SK-N-SH (cell line): ENCODE data around the gene STYXL2. TPM values are rescaled to one million over a fixed set of nuclear protein-coding genes. Genes with fewer than 3 reads are reported as not detected.

Source experiments
- CTCF ChIA-PET: fragments of 300-600, 350-600 bp; formaldehyde crosslinking; extraction: SDS; loops from one replicate; lab custom pipeline; 2021; lab: Yijun Ruan, JAX
- POLR2A ChIA-PET: fragments of 350-600 bp; sonication (Branson Sonifier 250); formaldehyde crosslinking; extraction: SDS; loops from one replicate; lab custom pipeline; 2020; ENCODE audit warnings: antibody characterized with exemption, inconsistent platforms; lab: Yijun Ruan, JAX
- DNase-seq: peaks from one replicate; pipeline ENCODE4 v3.0.0; 2012
- H2AFZ ChIP-seq: fragments of 200-600 bp; sonication (generic); 2 replicates; pipeline ENCODE4 v1.8.1; 2016; ENCODE audit warnings: antibody characterized with exemption, mild to moderate bottlenecking, low read depth
- H3F3A ChIP-seq: fragments of 200-600 bp; sonication (generic); replicated peaks from 2 replicates; pipeline ENCODE3; 2016; ENCODE audit warnings: antibody characterized with exemption, mild to moderate bottlenecking; ENCODE audit not compliant: insufficient read depth
- H3K27ac ChIP-seq, 2 experiments: fragments of 200-500 bp in 1 of 2; fragments of 200-600 bp in 1 of 2; sonication (Bioruptor generic) in 1 of 2; sonication (generic), shearing (Covaris generic) in 1 of 2; 2 replicates each; pipeline versions ENCODE4 v1.5.1 to v1.6.1; 2014 to 2016; ENCODE audit warnings: low read depth in 2 of 2, inconsistent platforms in 1 of 2, low read length in 1 of 2, mild to moderate bottlenecking in 1 of 2, mixed read lengths in 1 of 2
- H3K27me3 ChIP-seq: fragments of 200-600 bp; sonication (generic), shearing (Covaris generic); 2 replicates; pipeline ENCODE4 v1.6.1; 2016; ENCODE audit warnings: mixed run types; ENCODE audit not compliant: insufficient read depth
- H3K36me3 ChIP-seq, 2 experiments: fragments of 200-500 bp in 1 of 2; fragments of 200-600 bp in 1 of 2; sonication (Bioruptor generic) in 1 of 2; sonication (generic) in 1 of 2; replicated peaks in 1 of 2; 2 replicates each; pipeline versions ENCODE3 to v1.5.1; 2014 to 2016; ENCODE audit warnings: low read length in 1 of 2, mild to moderate bottlenecking in 1 of 2; ENCODE audit not compliant: insufficient read depth in 2 of 2, control insufficient read depth in 1 of 2
- H3K4me1 ChIP-seq, 2 experiments: fragments of 200-500 bp in 1 of 2; fragments of 200-600 bp in 1 of 2; sonication (Bioruptor generic) in 1 of 2; sonication (generic), shearing (Covaris generic) in 1 of 2; 2 replicates each; pipeline versions ENCODE4 v1.5.1 to v1.6.1; 2014 to 2016; ENCODE audit warnings: low read depth in 1 of 2, low read length in 1 of 2, mixed run types in 1 of 2; ENCODE audit not compliant: insufficient read depth in 2 of 2, control insufficient read depth in 1 of 2
- H3K4me2 ChIP-seq: fragments of 200-600 bp; sonication (generic), shearing (Covaris generic); 2 replicates; pipeline ENCODE4 v1.6.1; 2017; ENCODE audit warnings: mixed run types
- H3K4me3 ChIP-seq, 2 experiments: fragments of 200-500 bp in 1 of 2; fragments of 200-600 bp in 1 of 2; sonication (Bioruptor generic) in 1 of 2; sonication (generic), shearing (Covaris generic) in 1 of 2; 2 replicates each; pipeline versions ENCODE4 v1.5.1 to v1.8.1; 2014 to 2016; ENCODE audit warnings: low read depth in 2 of 2, inconsistent platforms in 1 of 2, low read length in 1 of 2, mild to moderate bottlenecking in 1 of 2, mixed read lengths in 1 of 2, moderate library complexity in 1 of 2
- H3K79me2 ChIP-seq: fragments of 200-600 bp; sonication (generic); 2 replicates; pipeline ENCODE4 v1.8.1; 2017; ENCODE audit warnings: mild to moderate bottlenecking; ENCODE audit not compliant: insufficient read depth
- H3K9ac ChIP-seq: fragments of 200-600 bp; sonication (generic); 2 replicates; pipeline ENCODE4 v1.6.1; 2017; ENCODE audit warnings: mixed run types
- H3K9me2 ChIP-seq: fragments of 200-600 bp; sonication (generic); 2 replicates; pipeline ENCODE4 v1.6.1; 2017; ENCODE audit warnings: mixed run types
- H3K9me3 ChIP-seq: fragments of 200-600 bp; sonication (generic); 2 replicates; pipeline ENCODE4 v1.6.1; 2017; ENCODE audit warnings: mixed run types, mild to moderate bottlenecking, moderate library complexity
- H4K20me1 ChIP-seq: fragments of 200-600 bp; sonication (generic); 2 replicates; pipeline ENCODE4 v1.6.1; 2017; ENCODE audit warnings: mild to moderate bottlenecking, mixed run types; ENCODE audit not compliant: insufficient read depth
- ELF1 ChIP-seq: IDR thresholded peaks from 2 replicates; pipeline ENCODE4 v1.4.0; 2012
- EZH2phosphoT487 ChIP-seq: fragments of 200-600 bp; sonication (generic); IDR thresholded peaks from 2 replicates; pipeline ENCODE4 v1.6.1; 2017; ENCODE audit warnings: low read depth, mixed run types, mild to moderate bottlenecking, antibody characterized with exemption, moderate library complexity, borderline replicate concordance
- FOSL2 ChIP-seq: IDR thresholded peaks from 2 replicates; pipeline ENCODE4 v1.4.0; 2012; ENCODE audit warnings: low read depth, mild to moderate bottlenecking, moderate library complexity, borderline replicate concordance
- FOXJ3 ChIP-seq: sonication (generic); formaldehyde crosslinking; IDR thresholded peaks from 2 replicates; pipeline ENCODE4 v1.5.1; 2020; ENCODE audit warnings: mild to moderate bottlenecking, missing genetic modification reagents
- FOXM1 ChIP-seq: IDR thresholded peaks from 2 replicates; pipeline ENCODE4 v1.4.0; 2012; ENCODE audit warnings: low read depth, mild to moderate bottlenecking
- GATA2 ChIP-seq: sonication (generic); formaldehyde crosslinking; IDR thresholded peaks from 2 replicates; pipeline ENCODE4 v1.5.0; 2020; ENCODE audit warnings: mild to moderate bottlenecking, missing genetic modification reagents
- MEF2A ChIP-seq: IDR thresholded peaks from 2 replicates; pipeline ENCODE4 v1.4.0; 2012; ENCODE audit warnings: low read depth, borderline replicate concordance
- MXI1 ChIP-seq: IDR thresholded peaks from 2 replicates; pipeline ENCODE4 v1.6.1; 2012; ENCODE audit warnings: mild to moderate bottlenecking, low read depth, low read length, improper control_type of control experiment
- NFIC ChIP-seq: IDR thresholded peaks from 2 replicates; pipeline ENCODE4 v1.4.0; 2012; ENCODE audit warnings: borderline replicate concordance
- NRF1 ChIP-seq: IDR thresholded peaks from 2 replicates; pipeline ENCODE4 v1.6.1; 2012; ENCODE audit warnings: low read depth, mild to moderate bottlenecking, low read length
- RAD21 ChIP-seq: IDR thresholded peaks from 2 replicates; pipeline ENCODE4 v1.6.1; 2012; ENCODE audit warnings: mild to moderate bottlenecking, low read length
- RFX5 ChIP-seq: IDR thresholded peaks from 2 replicates; pipeline ENCODE4 v1.6.1; 2012; ENCODE audit warnings: mild to moderate bottlenecking, improper control_type of control experiment, low read length
- RXRA ChIP-seq: IDR thresholded peaks from 2 replicates; pipeline ENCODE4 v1.4.0; 2012; ENCODE audit warnings: low read depth, mild to moderate bottlenecking, borderline replicate concordance
- SIN3A ChIP-seq: IDR thresholded peaks from 2 replicates; pipeline ENCODE4 v1.6.1; 2012; ENCODE audit warnings: low read depth, mild to moderate bottlenecking, low read length, moderate library complexity, borderline replicate concordance
- TAF1 ChIP-seq: IDR thresholded peaks from 2 replicates; pipeline ENCODE4 v1.6.1; 2012; ENCODE audit warnings: low read depth, mild to moderate bottlenecking, low read length, moderate library complexity, borderline replicate concordance
- YY1 ChIP-seq: IDR thresholded peaks from 2 replicates; pipeline ENCODE4 v1.4.0; 2012; ENCODE audit warnings: low read depth, mild to moderate bottlenecking
- WGBS: methylation state at CpG from one replicate; pipeline ENCODE4 v1.1.6; 2017; ENCODE audit warnings: low lambda C conversion rate; 5-methylcytosine and 5-hydroxymethylcytosine counted together
- polyA plus RNA-seq, 3 experiments: library from polyadenylated mRNA; depleted of rRNA; stranded (reverse); fragments of >200 nt; gene quantifications; 2 replicates each; pipeline ENCODE4 v1.2.3, GENCODE V29; 2012
- TF ChIP-seq, protein P1 (sequence below): IDR thresholded peaks from 2 replicates; pipeline ENCODE4 v1.4.0; 2012; ENCODE audit warnings: low read depth
- TF ChIP-seq, protein P2 (sequence below): IDR thresholded peaks from 2 replicates; pipeline ENCODE4; 2012
- TF ChIP-seq, protein P3 (sequence below): fragments of 150-350 bp; IDR thresholded peaks from 2 replicates; pipeline ENCODE4 v1.6.1; 2016; ENCODE audit warnings: mild to moderate bottlenecking, low read depth, low read length
- TF ChIP-seq, protein P4 (sequence below): IDR thresholded peaks from 2 replicates; pipeline ENCODE4 v1.4.0; 2012; ENCODE audit warnings: low read depth, borderline replicate concordance

The STYXL2 gene
- polyA plus RNA-seq, 1 of the 3 experiments (the other 2 are of a cell fraction): not detected

DNA sequence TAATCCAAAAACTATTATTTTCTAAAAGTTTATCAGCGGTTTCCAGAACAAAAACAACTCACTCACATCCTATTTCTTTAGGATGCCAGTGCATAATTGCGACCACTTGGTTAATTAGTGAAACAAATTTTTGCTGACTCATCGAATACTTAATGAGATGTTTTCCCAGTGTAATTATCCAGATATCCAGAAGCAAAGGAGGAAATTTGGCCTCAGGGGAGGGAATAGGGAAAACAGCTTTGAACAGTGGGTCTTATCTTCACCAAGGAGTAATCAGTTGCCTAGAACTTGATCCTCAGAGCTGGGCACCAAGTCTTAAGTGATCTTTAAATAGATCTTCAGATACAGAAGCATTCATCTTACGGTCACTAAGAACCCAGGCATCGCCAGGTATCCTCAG is 24.3 kb downstream of the STYXL2 start:
- peaks cover 0 to 7% of the 10 kb centered on the region in 2 experiments; a peak in 2 of 4 replicates for H3K4me1 ChIP-seq
- no peak for TF ChIP-seq GATA2 (CRISPR knock-in tag)
- TF ChIP-seq, protein P1, sequence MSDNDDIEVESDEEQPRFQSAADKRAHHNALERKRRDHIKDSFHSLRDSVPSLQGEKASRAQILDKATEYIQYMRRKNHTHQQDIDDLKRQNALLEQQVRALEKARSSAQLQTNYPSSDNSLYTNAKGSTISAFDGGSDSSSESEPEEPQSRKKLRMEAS: no peak
- TF ChIP-seq FOXM1: no peak
- no peak for TF ChIP-seq MXI1
- no peak for TF ChIP-seq RXRA
- TF ChIP-seq ELF1: no peak
- no peak for TF ChIP-seq NRF1
- TF ChIP-seq, protein P2, sequence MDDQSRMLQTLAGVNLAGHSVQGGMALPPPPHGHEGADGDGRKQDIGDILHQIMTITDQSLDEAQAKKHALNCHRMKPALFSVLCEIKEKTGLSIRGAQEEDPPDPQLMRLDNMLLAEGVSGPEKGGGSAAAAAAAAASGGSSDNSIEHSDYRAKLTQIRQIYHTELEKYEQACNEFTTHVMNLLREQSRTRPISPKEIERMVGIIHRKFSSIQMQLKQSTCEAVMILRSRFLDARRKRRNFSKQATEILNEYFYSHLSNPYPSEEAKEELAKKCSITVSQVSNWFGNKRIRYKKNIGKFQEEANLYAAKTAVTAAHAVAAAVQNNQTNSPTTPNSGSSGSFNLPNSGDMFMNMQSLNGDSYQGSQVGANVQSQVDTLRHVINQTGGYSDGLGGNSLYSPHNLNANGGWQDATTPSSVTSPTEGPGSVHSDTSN: no peak
- TF ChIP-seq, protein P3, sequence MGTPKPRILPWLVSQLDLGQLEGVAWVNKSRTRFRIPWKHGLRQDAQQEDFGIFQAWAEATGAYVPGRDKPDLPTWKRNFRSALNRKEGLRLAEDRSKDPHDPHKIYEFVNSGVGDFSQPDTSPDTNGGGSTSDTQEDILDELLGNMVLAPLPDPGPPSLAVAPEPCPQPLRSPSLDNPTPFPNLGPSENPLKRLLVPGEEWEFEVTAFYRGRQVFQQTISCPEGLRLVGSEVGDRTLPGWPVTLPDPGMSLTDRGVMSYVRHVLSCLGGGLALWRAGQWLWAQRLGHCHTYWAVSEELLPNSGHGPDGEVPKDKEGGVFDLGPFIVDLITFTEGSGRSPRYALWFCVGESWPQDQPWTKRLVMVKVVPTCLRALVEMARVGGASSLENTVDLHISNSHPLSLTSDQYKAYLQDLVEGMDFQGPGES: no peak
- no peak for TF ChIP-seq MEF2A
- TF ChIP-seq TAF1: no peak
- TF ChIP-seq FOSL2: no peak
- no peak for TF ChIP-seq RAD21

DNA sequence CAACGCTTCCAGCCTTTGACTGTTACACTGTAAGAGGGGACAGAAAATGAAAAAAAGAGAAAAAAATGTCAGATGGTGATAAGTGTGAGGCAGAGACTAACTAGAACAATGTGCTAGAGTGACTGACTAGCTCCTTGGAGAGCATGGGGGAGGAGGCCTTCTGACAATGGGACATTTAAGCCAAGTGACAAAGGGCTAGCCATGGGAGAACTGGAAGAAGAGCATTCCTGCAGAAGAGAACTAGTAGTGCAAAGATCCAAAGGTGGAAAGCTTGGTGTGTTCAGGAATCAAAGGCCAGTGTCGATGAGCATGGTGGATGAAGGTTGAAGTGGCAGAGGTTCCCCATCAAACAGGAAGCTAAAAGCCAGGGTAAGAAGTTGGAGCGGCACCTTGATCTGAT is 25.8 kb downstream of the STYXL2 start:
- CTCF ChIA-PET: interaction anchor here (0.7 to 0.9 kb wide), 2 partner anchors 53 to 118 kb away, joined by 3 read pairs; no protein-coding TSS in a partner anchor
- TF ChIP-seq FOXJ3 (CRISPR knock-in tag) (no peak), RFX5 (no peak), TAF1 (no peak), EZH2phosphoT487 (no peak), SIN3A (no peak), FOSL2 (no peak), MXI1 (no peak), YY1 (no peak), NFIC (no peak), GATA2 (CRISPR knock-in tag) (no peak)
- TF ChIP-seq, protein P4, sequence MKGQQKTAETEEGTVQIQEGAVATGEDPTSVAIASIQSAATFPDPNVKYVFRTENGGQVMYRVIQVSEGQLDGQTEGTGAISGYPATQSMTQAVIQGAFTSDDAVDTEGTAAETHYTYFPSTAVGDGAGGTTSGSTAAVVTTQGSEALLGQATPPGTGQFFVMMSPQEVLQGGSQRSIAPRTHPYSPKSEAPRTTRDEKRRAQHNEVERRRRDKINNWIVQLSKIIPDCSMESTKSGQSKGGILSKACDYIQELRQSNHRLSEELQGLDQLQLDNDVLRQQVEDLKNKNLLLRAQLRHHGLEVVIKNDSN: no peak
- WGBS: 87% methylated on average over 3 of the region's 3 CpGs

More for the DNA sequence above, 24.3 kb downstream of the STYXL2 start:
- H3K4me3 ChIP-seq: no peak overlapping the region
- H3K4me2 ChIP-seq: no peak overlapping the region
- no peaks in the 10 kb centered on the region for H3K36me3 ChIP-seq
- H3K9me3 ChIP-seq: no peaks in the 10 kb centered on the region
- ChIA-PET POLR2A (no interaction called here), CTCF (no interaction called here)
- no peaks in the 10 kb centered on the region for H4K20me1 ChIP-seq
- H3K9ac ChIP-seq: no peak overlapping the region
- H3K27me3 ChIP-seq: peaks cover 5% of the 10 kb centered on the region; the same call in 1 of the 2 replicates
- WGBS: 48% methylated on average over 5 of the region's 5 CpGs
- H2AFZ ChIP-seq: no peak overlapping the region
- H3K27ac ChIP-seq: no peak overlapping the region
- no peaks in the 10 kb centered on the region for H3K79me2 ChIP-seq
- no peaks in the 10 kb centered on the region for H3F3A ChIP-seq
- no peaks in the 10 kb centered on the region for H3K9me2 ChIP-seq
- DNase-seq: no peak

More for the DNA sequence above, 25.8 kb downstream of the STYXL2 start:
- Histone ChIP-seq H3K4me1 (peaks cover 0 to 7% of the 10 kb centered on the region in 2 experiments; a peak in 2 of 4 replicates), H3K9me3 (no peaks in the 10 kb centered on the region), H3K9me2 (no peaks in the 10 kb centered on the region), H3F3A (no peaks in the 10 kb centered on the region), H3K27ac (no peak overlapping the region), H3K4me2 (no peak overlapping the region), H3K9ac (no peak overlapping the region), H2AFZ (no peak overlapping the region), H3K27me3 (peaks cover 5% of the 10 kb centered on the region; the same call in 1 of the 2 replicates), H3K4me3 (no peak overlapping the region), H3K79me2 (no peaks in the 10 kb centered on the region), H3K36me3 (no peaks in the 10 kb centered on the region), H4K20me1 (no peaks in the 10 kb centered on the region)
- POLR2A ChIA-PET: no interaction called here
- DNase-seq: no peak
